ENCODE measurements around the gene PHKA2.

DNA sequence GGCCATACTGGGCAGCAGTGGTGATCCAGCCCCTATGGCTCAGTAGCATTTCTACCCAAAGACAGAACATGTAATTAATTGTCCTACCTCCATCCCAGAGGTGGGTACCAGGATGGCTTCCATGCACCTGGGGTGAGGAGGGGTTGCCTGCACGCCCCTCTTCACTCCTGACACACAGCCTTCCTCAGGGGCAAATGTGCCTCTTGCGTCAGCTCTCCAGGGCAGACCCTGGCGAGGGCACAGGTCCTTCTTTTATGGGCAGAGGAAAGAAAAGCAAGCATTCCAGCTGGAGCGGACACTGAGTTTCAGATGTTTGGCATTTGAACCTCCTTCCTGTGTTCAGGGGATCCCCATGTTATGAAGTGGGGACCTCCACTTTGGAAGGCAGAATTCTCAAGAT is 95.6 kb downstream of the PHKA2 start:
- TF ChIP-seq, protein P1, sequence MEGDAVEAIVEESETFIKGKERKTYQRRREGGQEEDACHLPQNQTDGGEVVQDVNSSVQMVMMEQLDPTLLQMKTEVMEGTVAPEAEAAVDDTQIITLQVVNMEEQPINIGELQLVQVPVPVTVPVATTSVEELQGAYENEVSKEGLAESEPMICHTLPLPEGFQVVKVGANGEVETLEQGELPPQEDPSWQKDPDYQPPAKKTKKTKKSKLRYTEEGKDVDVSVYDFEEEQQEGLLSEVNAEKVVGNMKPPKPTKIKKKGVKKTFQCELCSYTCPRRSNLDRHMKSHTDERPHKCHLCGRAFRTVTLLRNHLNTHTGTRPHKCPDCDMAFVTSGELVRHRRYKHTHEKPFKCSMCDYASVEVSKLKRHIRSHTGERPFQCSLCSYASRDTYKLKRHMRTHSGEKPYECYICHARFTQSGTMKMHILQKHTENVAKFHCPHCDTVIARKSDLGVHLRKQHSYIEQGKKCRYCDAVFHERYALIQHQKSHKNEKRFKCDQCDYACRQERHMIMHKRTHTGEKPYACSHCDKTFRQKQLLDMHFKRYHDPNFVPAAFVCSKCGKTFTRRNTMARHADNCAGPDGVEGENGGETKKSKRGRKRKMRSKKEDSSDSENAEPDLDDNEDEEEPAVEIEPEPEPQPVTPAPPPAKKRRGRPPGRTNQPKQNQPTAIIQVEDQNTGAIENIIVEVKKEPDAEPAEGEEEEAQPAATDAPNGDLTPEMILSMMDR (IDR thresholded peaks at IDR 0.05), result no peak
- no peak for TF ChIP-seq POLR2A (IDR thresholded peaks at IDR 0.05)

Data from uterus (tissue), 2 donors.